HG03135 (cell line): Measurements from ENCODE around the gene GCGR.

Experiments
- ATAC-seq: cut with Tn5 transposase; IDR thresholded peaks from one replicate; pipeline ENCODE4 v1.9.1; 2021; ENCODE audit warnings: mild to moderate bottlenecking, moderate library complexity; ENCODE audit not compliant: unreplicated experiment

The GCGR gene

GRCh38 chr17:81803728-81804558 is at the start of gene GCGR:
TSS of gene GCGR (plus strand) at chr17:81804150. CDS start at chr17:81809019, 4,869 bp downstream.
- no peak for ATAC-seq

- no peak for ATAC-seq
These were observed 11.0 kb upstream of the GCGR start for GRCh38 chr17:81792675-81793615.

- ATAC-seq: no peak
These were observed 9.9 kb upstream of the GCGR start for GRCh38 chr17:81794074-81794476.

- ATAC-seq: no peak
These were observed 9.4 kb upstream of the GCGR start for GRCh38 chr17:81794509-81794908.

GRCh38 chr17:81801327-81801726 is 2.6 kb upstream of the GCGR start:
- no peak for ATAC-seq

- ATAC-seq: no peak
These were observed 1.7 kb upstream of the GCGR start for GRCh38 chr17:81802048-81802758.

GRCh38 chr17:81802856-81803643 is 900 bp upstream of the GCGR start:
- ATAC-seq: no peak

- no peak for ATAC-seq
These were observed 829 bp downstream of the GCGR start for GRCh38 chr17:81804559-81805399.

- no peak for ATAC-seq
These were observed 1.9 kb downstream of the GCGR start for GRCh38 chr17:81805707-81806460.

GRCh38 chr17:81806461-81807209 is 2.7 kb downstream of the GCGR start:
- ATAC-seq: no peak

- ATAC-seq: no peak
These were observed 3.3 kb downstream of the GCGR start for GRCh38 chr17:81807210-81807719.

- no peak for ATAC-seq
These were observed 3.9 kb downstream of the GCGR start for GRCh38 chr17:81807839-81808238.

- no peak for ATAC-seq
These were observed 5.0 kb downstream of the GCGR start for GRCh38 chr17:81808778-81809555.

GRCh38 chr17:81809556-81809998 is 5.6 kb downstream of the GCGR start:
- no peak for ATAC-seq

- no peak for ATAC-seq
These were observed 6.5 kb downstream of the GCGR start for GRCh38 chr17:81810476-81810875.

GRCh38 chr17:81810892-81811704 is 7.1 kb downstream of the GCGR start:
- no peak for ATAC-seq
